ENCODE data around the gene RPL32. TPM values are rescaled to one million over a fixed set of nuclear protein-coding genes. Genes with fewer than 3 reads are reported as not detected.

Gene RPL32
- total and polyA plus RNA-seq, 2 of the 4 experiments (the other 2 are of a cell fraction) = 566 to 1,856 TPM

DNA sequence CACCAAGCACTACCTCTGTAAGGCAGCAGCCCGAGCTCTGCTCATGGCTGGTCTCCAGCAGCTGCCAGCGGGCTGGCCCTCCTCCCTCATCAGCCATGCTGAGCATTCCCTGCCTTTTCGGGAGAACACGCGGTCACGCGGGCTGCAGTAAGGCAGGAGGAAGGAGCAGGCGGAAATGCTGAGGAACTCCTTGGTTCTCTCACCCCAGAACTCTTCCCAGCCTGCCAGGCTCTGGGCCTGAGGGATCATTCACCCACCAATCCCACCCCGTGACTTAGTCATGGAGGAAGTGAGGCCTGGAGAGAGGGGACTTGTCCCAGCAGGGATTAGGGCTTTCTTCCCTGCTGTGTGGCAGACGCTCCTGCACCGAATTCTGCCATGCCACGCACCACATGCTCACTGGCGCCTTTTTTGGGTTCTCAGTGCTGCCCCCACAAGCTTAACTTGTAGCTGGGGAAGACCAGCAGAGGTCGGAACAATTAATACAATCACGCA is 42.9 kb upstream of the RPL32 start:
- Histone ChIP-seq H2BK20ac (ENCODE audit: low read depth, low read length) (no peak overlapping the region), H3K4me3 (ENCODE audit: insufficient read depth, low read depth, low read length) (no peak overlapping the region), H3K36me3 (ENCODE audit: control insufficient read depth, insufficient read depth, low read length) (no peaks in the 10 kb centered on the region), H2AK5ac (ENCODE audit: low read depth, low read length) (no peak overlapping the region), H2BK120ac (ENCODE audit: low read depth, low read length) (no peak overlapping the region), H2BK15ac (ENCODE audit: low read depth, low read length) (no peak overlapping the region), H4K20me1 (ENCODE audit: insufficient read depth, low read length) (no peaks in the 10 kb centered on the region), H3K79me1 (ENCODE audit: low read depth in 1 of 2, low read length in 2 of 2) (no peaks in the 10 kb centered on the region), H3K27ac (ENCODE audit: insufficient read depth, low read length) (no peak overlapping the region), H3K9me1 (ENCODE audit: insufficient read depth, low read length) (peaks cover 3% of the 10 kb centered on the region; the same call in 1 of the 2 replicates), H3K14ac (replicated peaks; ENCODE audit: low read depth, low read length) (no peak overlapping the region), H3K23ac (ENCODE audit: low read depth, low read length) (no peak overlapping the region), H4K91ac (ENCODE audit: insufficient read depth, low read depth, low read length) (no peak overlapping the region), H3K27me3 (ENCODE audit: control insufficient read depth, insufficient read depth, low read length) (peaks cover 35% of the 10 kb centered on the region), H3K4ac (ENCODE audit: low read depth, low read length) (no peak overlapping the region), H3K56ac (ENCODE audit: extremely low read depth, insufficient read depth, low read length) (no peak overlapping the region), H3K9me3 (ENCODE audit: control insufficient read depth, insufficient read depth, low read length) (no peaks in the 10 kb centered on the region), H4K5ac (ENCODE audit: low read depth, low read length) (no peak overlapping the region), H4K8ac (ENCODE audit: low read depth in 2 of 2, low read length in 2 of 2) (no peak overlapping the region), H2AK9ac (replicated peaks; ENCODE audit: low read depth, low read length, poor library complexity) (no peak overlapping the region), H3K18ac (ENCODE audit: low read depth, low read length) (no peak overlapping the region), H3K4me1 (ENCODE audit: control insufficient read depth, insufficient read depth, low read length) (no peaks in the 10 kb centered on the region; the same call in 1 of the 2 replicates), H2BK5ac (ENCODE audit: low read depth, low read length, poor library complexity, severe bottlenecking) (no peak overlapping the region), H3K9ac (ENCODE audit: low read depth, low read length) (no peak overlapping the region), H3K4me2 (ENCODE audit: low read depth, low read length) (no peak overlapping the region), H2AFZ (replicated peaks; ENCODE audit: low read length, poor library complexity) (peak overlapping the region; percentile 28)
- WGBS, 2 experiments (ENCODE audit: extremely low coverage in 2 of 2, insufficient read length in 1 of 2) = 90% methylated on average over 2 of the region's 15 CpGs; no CpG with 5 or more reads in 1 of the 2 experiments
- POLR2A ChIA-PET (ENCODE audit: unreplicated experiment) = no interaction called here
- CTCF ChIA-PET = no interaction called here
- ATAC-seq (ENCODE audit: low read depth) (peak; percentile 74), DNase-seq (peak; percentile 15)
- dilution Hi-C loops (cut with HindIII; ENCODE audit: low sequenced_read_pairs, unreplicated experiment) = no loop called here
- intact Hi-C loops (cut with micrococcal nuclease) = no loop called here
- TF ChIP-seq BHLHE40 (IDR thresholded peaks at IDR 0.05; ENCODE audit: low read depth, low read length) = no peak
- TF ChIP-seq, protein P1, sequence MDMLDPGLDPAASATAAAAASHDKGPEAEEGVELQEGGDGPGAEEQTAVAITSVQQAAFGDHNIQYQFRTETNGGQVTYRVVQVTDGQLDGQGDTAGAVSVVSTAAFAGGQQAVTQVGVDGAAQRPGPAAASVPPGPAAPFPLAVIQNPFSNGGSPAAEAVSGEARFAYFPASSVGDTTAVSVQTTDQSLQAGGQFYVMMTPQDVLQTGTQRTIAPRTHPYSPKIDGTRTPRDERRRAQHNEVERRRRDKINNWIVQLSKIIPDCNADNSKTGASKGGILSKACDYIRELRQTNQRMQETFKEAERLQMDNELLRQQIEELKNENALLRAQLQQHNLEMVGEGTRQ (IDR thresholded peaks at IDR 0.05; ENCODE audit: low read depth, low read length) = no peak
- TF ChIP-seq RFX5 (IDR thresholded peaks at IDR 0.05; ENCODE audit: low read depth, low read length) = no peak
- TF ChIP-seq NFE2L2 (IDR thresholded peaks at IDR 0.05; ENCODE audit: low read depth, low read length) = no peak
- TF ChIP-seq SMC3 (IDR thresholded peaks at IDR 0.05; ENCODE audit: low read depth, low read length) = no peak
- TF ChIP-seq MXI1 (IDR thresholded peaks at IDR 0.05; ENCODE audit: borderline replicate concordance, low read depth, low read length) = no peak
- no peak for TF ChIP-seq ELK1 (IDR thresholded peaks at IDR 0.05; ENCODE audit: borderline replicate concordance, low read depth, low read length)
- no peak for TF ChIP-seq MAFK (IDR thresholded peaks at IDR 0.05; ENCODE audit: low read depth, low read length)
- no peak for TF ChIP-seq CHD1 (IDR thresholded peaks at IDR 0.05; ENCODE audit: low read depth, low read length)
- no peak for TF ChIP-seq MAZ (IDR thresholded peaks at IDR 0.05; ENCODE audit: borderline replicate concordance, low read depth, low read length)
- TF ChIP-seq POLR2A (IDR thresholded peaks at IDR 0.05; ENCODE audit: low read depth, low read length) = no peak
- TF ChIP-seq RAD21 (IDR thresholded peaks at IDR 0.05; ENCODE audit: low read length) = no peak
- TF ChIP-seq RCOR1 (IDR thresholded peaks at IDR 0.05; ENCODE audit: insufficient replicate concordance, low read length) = no peak
- no peak for TF ChIP-seq FOS (IDR thresholded peaks at IDR 0.05; ENCODE audit: low read depth, low read length)
- no peak for TF ChIP-seq CEBPB (IDR thresholded peaks at IDR 0.05; ENCODE audit: low read depth, low read length)
- no peak for TF ChIP-seq CTCF (conservative IDR thresholded peaks at IDR 0.05; ENCODE audit: low read depth, low read length)
- no TSS peak for BruUV-seq (replicated peaks)
- in situ Hi-C loops (cut with MboI; ENCODE audit: low sequenced_read_pairs) = loop anchor here (25.0 kb wide), 1 partner anchor 747 kb away; no protein-coding TSS in a partner anchor
